ENCODE results near the gene KRT28.
"Not testable (repeated sequence)": the region's sequence is repeated elsewhere in the genome, so short reads cannot be mapped to it uniquely, and the experiment has no call there.

Gene KRT28

DNA sequence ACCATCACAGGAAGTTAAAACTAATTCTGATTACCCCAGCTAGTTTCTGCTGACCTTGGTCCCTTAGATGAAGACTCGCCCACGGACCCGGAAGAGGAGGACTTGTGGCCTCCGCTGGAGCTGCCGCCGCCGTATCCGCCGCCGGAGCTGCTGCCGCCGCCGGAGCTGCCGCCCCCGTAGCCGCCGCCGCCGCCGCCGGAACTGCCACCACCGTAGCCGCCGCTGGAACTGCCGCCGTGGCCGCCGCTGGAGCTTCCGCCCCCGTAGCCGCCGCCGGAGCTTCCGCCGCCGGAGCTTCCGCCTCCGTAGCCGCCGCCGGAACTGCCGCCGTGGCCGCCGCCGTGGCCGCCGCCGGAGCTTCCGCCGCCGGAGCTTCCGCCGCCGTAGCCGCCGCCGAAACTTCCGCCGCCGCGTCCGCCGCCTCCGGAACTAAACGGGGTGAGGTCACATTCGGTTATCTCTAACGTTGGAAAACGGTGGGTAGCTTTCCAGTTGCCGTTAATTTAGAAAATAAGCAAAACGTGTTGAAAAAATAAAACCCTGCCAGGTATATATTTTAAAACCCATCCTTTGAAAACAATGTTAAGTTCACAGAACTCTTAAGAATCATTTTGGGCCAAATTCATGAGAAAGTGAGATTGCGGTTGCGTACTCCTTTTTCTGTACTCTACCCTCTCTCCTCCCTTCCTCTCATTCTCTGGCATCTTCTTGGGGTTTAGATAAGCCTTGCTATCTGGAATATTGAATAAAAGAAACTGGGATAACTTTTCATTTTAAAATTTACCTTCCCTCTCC lies 19.2 kb upstream of the KRT28 start:
- DNase-seq (ENCODE audit: extremely low read depth in 1 of 2, low read depth in 1 of 2), result peak; percentile 53 to 76

DNA sequence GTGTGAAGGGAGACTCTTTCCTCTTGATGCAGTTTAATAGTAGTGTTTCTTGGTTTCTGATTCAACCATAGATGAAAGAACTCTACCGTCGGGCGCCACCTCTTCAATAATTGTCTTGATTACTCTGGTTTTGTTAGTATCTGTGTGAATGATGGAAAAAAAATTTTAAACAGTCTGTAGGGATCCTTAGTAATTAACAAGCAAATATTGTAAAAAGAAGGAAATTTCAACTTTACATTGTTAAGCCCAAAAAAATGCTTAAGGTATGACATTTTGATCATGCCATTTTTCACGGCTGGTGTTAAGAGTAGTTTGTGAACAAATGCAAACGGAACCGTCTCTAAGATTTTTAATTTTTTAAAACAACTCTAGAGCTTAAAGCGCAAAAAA lies 18.6 kb upstream of the KRT28 start:
- no peak for DNase-seq (ENCODE audit: extremely low read depth in 1 of 2, low read depth in 1 of 2)

GRCh38 chr17:40817103-40817682 lies 17.4 kb upstream of the KRT28 start:
- no peak for DNase-seq (ENCODE audit: extremely low read depth in 1 of 2, low read depth in 1 of 2)

DNA sequence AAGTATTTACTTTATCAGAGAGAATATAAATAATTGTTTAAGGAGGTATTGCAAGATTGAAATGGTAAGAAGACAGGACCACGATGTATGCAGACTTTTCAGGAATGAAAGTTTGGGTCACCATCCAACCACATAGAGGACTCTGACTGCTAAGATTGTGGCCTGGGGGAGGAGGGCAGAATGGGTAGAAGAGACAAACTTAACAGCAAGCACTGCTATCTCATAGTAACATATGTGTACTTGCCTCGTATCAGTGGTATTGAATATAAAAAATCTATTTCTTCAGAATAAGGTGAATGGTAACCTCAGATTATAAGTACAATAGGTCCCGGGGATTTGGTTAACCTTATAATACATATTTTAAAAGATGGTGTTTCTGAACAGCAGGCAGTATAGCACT lies 16.8 kb upstream of the KRT28 start:
- DNase-seq (ENCODE audit: extremely low read depth in 1 of 2, low read depth in 1 of 2), result no peak

DNA sequence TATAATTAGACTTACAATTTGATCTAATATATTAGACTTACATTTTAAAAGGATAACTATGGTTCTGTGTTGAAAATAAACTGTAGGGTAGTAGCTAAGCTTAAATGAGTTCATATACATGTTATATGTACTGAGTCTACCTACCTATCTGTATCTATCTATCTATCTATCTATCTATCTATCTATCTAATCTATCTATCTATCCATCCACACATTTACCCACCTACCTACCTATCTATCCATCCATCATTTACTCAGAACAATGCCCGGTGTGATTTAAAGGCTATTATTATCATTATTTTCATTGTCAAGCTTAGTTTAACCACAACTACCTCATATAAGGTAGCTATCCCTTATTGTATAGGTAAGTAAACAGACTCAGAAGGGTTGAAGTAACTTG lies 15.6 kb upstream of the KRT28 start:
- no peak for DNase-seq (ENCODE audit: extremely low read depth in 1 of 2, low read depth in 1 of 2)

DNA sequence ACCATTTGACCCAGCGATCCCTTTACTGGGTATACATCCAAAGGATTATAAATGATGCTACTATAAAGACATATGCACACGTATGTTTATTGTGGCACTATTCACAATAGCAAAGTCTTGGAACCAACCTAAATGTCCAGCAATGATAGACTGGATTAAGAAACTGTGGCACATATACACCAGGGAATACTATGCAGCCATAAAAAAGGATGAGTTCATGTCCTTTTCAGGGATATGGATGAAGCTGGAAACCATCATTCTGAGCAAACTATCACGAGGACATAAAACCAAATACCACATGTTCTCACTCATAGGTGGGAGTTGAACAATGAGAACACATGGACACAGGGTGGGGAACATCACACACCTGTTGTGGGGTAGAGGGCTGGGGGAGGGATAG lies 14.9 kb upstream of the KRT28 start:
- not testable (repeated sequence) for DNase-seq (ENCODE audit: extremely low read depth in 1 of 2, low read depth in 1 of 2)

- DNase-seq (ENCODE audit: extremely low read depth in 1 of 2, low read depth in 1 of 2), result no peak
These were observed 14.0 kb upstream of the KRT28 start for GRCh38 chr17:40813804-40814203.

DNA sequence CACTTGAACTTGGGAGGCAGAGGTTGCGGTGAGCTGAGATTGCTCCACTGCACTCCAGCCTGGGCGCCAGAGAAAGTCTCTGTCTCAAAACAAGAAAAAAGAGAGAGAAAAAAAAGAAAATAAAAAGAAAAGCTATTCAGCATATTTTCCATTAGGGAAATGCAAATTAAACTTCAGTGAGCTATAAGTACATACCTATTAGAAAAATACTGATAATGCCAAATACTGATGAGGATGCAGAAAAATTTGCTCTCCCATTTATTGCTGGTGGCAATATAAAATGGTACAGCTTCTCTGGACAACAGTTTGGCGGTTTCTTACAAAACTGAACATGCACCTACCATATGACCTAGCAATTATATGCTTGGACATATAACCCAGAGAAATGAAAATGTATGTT lies 12.9 kb upstream of the KRT28 start:
- DNase-seq (ENCODE audit: extremely low read depth in 1 of 2, low read depth in 1 of 2), result no peak

- no peak for DNase-seq (ENCODE audit: extremely low read depth in 1 of 2, low read depth in 1 of 2)
These were observed 10.7 kb upstream of the KRT28 start for GRCh38 chr17:40810494-40810893.

DNA sequence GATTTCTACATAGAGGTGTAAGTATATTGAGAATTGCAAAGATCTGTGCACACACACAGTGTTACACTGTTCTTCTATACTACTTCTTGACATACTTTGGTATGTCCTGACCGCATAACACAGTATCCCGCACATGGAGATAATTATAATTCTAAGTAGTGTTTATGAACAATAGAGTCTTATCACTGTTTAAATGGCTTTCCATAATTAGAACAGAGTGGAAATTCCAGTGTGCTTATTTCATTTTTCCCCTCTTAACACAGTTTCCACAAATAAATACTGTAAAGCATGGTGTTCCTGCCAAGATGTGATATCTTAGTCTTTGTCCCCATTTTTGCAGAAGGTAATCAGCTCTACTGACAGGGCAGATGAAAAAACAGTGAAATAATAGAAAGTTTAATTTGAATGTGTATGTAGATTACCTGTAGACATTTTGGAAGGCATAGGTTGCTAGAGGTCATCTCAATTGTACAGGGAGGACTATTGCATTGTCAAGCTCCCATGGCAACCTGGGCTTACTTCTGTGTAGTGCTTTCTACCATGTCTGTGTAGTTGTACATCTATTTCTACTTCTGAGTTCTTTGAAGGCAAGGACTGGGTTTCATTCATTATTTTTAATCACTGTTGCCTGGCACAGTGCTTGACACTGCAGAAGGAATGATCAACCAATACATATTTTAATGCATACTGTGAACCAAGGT lies 10.1 kb upstream of the KRT28 start:
- DNase-seq (ENCODE audit: extremely low read depth in 1 of 2, low read depth in 1 of 2), result no peak

- DNase-seq (ENCODE audit: extremely low read depth in 1 of 2, low read depth in 1 of 2), result no peak
These were observed 6.4 kb upstream of the KRT28 start for GRCh38 chr17:40806131-40806530.

DNA sequence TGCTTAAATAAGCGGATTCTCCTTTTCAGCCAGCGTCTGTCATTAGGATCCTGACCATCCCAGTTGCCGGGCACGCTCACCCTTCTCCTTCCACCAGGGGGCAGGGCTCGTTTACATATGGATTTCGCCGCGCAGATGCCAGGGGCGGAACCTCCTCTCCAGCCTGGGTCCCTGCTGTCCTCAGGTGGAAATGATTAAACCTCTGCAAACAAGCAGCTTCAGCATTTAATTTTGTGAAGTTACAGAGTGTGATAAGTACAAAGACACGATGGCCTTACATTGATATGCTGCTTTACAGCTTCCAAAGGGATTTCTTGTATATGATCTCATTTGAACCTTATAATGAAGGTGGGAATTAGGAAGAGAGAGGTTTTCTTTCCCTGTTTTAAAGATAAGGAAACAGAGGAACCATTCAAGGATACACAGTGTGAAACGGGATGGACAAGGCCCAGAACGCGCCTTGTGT lies 3.9 kb upstream of the KRT28 start:
- peak; percentile 39 to 55 for DNase-seq (ENCODE audit: extremely low read depth in 1 of 2, low read depth in 1 of 2)

DNA sequence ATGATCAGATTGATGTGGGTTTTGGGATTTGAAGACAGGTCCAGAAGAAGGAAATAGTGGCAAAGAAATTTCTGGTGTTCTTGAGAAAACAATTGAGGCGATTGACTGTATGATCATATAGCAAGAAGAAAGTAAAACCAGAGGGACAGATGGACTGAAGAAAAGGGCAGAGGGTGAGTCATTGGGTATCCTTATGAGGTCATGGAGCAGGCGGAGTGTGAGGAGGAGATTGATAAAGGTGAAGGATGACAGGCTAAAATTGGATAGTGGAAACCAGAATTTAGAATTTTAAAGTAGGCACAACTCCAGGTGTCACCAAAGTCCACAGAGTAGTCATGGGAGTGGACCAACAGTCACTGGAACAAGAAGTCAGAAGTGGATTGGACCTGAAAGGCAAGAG lies 1.4 kb upstream of the KRT28 start:
- DNase-seq (ENCODE audit: extremely low read depth in 1 of 2, low read depth in 1 of 2), result no peak

- no peak for DNase-seq (ENCODE audit: extremely low read depth in 1 of 2, low read depth in 1 of 2)
These were observed 622 bp upstream of the KRT28 start for GRCh38 chr17:40800381-40800780.

GRCh38 chr17:40796846-40797245 lies 2.9 kb downstream of the KRT28 start:
- DNase-seq (ENCODE audit: extremely low read depth in 1 of 2, low read depth in 1 of 2), result no peak

DNA sequence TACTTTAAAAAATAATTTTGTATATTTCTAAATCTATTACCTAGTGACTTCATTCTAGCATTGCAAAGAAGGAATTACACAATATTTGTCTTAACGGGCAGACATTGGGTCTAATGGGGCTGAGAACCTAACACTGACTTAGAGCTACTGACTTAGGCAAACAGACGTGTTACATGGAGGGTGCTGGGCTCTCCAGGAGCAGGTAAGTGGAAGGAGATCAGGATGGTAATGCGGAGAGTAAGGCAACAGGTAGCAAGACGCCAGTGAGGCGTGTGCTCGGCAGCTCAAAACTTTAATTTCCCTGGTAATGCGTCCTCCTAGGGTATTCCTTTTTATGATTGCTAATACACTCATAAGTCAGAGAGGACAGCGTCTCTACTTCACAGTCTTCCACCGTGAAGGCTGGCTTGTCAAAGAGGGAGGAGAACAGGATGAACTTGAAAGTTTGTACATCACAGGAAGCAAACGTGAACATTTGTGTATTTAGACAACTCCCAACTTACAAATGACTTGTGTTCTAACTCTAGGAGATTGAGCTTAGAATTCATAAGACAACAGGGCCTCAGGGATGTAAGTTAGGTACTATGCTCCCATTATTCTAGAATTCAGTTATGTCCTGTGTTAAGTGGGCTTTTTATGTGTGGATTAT lies 4.6 kb downstream of the KRT28 start:
- no peak for DNase-seq (ENCODE audit: extremely low read depth in 1 of 2, low read depth in 1 of 2)

DNA sequence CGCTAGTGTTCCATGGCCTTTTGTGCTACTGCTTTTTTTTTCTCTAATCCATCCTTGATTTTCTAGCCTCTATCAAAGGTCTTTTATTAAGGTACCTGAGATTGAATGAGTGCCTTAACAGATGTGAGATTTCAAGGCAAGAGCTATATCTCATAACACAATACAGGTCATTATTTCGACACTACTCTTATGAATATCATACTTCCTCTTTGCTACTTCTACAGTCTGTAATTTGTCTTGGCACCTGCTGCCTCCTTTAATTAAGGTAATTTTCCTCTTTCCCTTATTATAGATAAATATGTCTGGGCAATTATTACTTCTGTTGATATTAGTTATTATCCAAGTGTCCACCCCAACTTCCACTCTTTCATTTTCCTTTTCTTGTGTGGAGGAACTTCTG lies 5.3 kb downstream of the KRT28 start:
- no peak for DNase-seq (ENCODE audit: extremely low read depth in 1 of 2, low read depth in 1 of 2)

- DNase-seq (ENCODE audit: extremely low read depth in 1 of 2, low read depth in 1 of 2), result no peak
These were observed 5.9 kb downstream of the KRT28 start for GRCh38 chr17:40793832-40794231.

DNA sequence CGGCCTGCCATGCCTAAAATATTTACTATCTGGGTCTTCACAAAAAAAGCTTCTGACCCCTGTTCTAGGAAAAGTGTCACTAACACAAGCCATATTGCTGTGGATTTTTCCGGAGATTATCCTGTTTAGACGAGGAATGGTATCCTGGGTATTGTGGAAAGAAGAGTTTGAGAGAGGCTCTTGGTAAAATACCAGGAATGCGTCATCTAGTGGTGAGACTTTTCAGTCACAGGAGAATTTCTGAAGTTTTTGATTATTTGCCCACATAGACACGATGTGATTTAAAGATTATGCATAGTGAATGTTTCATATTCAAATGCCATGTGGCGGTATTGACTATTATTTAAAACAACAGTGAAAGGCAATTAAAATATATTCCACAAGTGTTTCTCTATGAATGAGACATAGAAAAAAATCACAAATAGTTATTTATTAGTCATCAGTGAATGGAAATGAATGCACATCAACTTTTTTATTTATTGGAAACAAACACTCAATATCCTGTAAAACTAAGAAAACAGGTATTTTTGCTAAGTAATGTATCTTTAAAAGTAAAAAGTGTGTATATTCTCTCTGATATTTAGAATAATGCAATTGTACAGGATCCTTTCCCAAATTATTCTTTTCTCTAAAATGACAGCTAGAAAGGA lies 7.8 kb downstream of the KRT28 start:
- no peak for DNase-seq (ENCODE audit: extremely low read depth in 1 of 2, low read depth in 1 of 2)

DNA sequence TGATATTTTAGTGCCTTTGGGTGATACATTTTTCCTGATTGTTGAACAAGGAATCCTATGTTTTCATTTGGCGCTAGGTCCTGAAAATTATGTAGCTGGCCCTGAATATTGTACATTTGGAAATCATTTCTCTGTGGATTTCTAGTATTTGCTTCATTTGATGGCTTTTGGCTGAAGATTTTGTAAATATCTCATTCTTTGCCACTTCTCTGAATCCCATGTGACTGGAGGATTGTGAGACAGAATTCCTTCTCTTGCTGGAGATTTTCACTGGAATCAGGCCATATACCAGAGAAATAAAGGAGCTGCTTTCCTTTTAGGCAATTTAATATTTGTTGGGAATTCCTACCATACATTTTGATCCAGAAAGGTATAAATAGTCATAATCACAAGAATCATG lies 8.6 kb downstream of the KRT28 start:
- DNase-seq (ENCODE audit: extremely low read depth in 1 of 2, low read depth in 1 of 2), result no peak

- DNase-seq (ENCODE audit: extremely low read depth in 1 of 2, low read depth in 1 of 2), result no peak
These were observed 17.3 kb downstream of the KRT28 start, which contains the start of gene KRT27 for GRCh38 chr17:40782450-40782849. KRT27 (minus strand) TSS chr17:40782550; CDS start chr17:40782493, 57 bp downstream.

Measured in activated CD8-positive, alpha-beta memory T cell treated with anti-CD3 and anti-CD28 coated beads for 1 hour (primary cell).